Lower leg skin (tissue), 4 donors: Measurements from ENCODE around the gene RAPGEF1. TPM values are rescaled to one million over a fixed set of nuclear protein-coding genes. Genes with fewer than 3 reads are reported as not detected.
A peak's percentile ranks its signal among the peaks of the same experiment; 100 is the strongest.

Experiments used
- DNase-seq, 2 donors: peaks; one replicate each; pipeline ENCODE4 v3.0.0-alpha.2; 2019; ENCODE audit warnings: low spot score in 2 of 2
- H3K4me3 ChIP-seq: fragments of 200-600 bp; sonication (generic); 2 replicates; pipeline ENCODE4 v1.5.1; 2017; ENCODE audit warnings: mild to moderate bottlenecking, low read depth; ENCODE audit not compliant: poor library complexity, severe bottlenecking
- POLR2A ChIP-seq, 2 donors: fragments of 450-650 bp; IDR thresholded peaks; one replicate each; pipeline ENCODE4 v1.6.1; 2016 to 2017; ENCODE audit warnings: antibody characterized with exemption in 2 of 2, mild to moderate bottlenecking in 1 of 2, moderate library complexity in 1 of 2
- WGBS, 2 donors: methylation state at CpG; one replicate each; pipeline ENCODE4 v1.1.5; 2018; 5-methylcytosine and 5-hydroxymethylcytosine counted together
- intact Hi-C: fragments of 100-400 bp; cut with DNase I; formaldehyde crosslinking; loops from one replicate; pipeline ENCODE4 v1.15.0; 2023; ENCODE audit warnings: low total_unique reads
- total RNA-seq, 4 donors: library from RNA; depleted of rRNA; stranded (reverse); fragments of >200 nt; gene quantifications; one replicate each; pipeline ENCODE4 v1.1.0, GENCODE V29; 2016
- TF ChIP-seq, protein P1 (sequence below), 3 donors: fragments of 450-650 bp; IDR thresholded peaks; one replicate each; pipeline ENCODE4 v1.5.1; 2016; ENCODE audit warnings: antibody characterized with exemption in 3 of 3, mild to moderate bottlenecking in 3 of 3, moderate library complexity in 2 of 3

The RAPGEF1 gene
- total RNA-seq, 4 donors from 2014 or later = 18.0 to 70.8 (median 43.5) TPM

GRCh38 chr9:131732061-131732526, 7.8 kb downstream of the RAPGEF1 start:
- DNase-seq = peak in 1 of 2 donors; percentile 76
- TF ChIP-seq POLR2A (IDR thresholded peaks at IDR 0.05) = no peak
- TF ChIP-seq, protein P1, sequence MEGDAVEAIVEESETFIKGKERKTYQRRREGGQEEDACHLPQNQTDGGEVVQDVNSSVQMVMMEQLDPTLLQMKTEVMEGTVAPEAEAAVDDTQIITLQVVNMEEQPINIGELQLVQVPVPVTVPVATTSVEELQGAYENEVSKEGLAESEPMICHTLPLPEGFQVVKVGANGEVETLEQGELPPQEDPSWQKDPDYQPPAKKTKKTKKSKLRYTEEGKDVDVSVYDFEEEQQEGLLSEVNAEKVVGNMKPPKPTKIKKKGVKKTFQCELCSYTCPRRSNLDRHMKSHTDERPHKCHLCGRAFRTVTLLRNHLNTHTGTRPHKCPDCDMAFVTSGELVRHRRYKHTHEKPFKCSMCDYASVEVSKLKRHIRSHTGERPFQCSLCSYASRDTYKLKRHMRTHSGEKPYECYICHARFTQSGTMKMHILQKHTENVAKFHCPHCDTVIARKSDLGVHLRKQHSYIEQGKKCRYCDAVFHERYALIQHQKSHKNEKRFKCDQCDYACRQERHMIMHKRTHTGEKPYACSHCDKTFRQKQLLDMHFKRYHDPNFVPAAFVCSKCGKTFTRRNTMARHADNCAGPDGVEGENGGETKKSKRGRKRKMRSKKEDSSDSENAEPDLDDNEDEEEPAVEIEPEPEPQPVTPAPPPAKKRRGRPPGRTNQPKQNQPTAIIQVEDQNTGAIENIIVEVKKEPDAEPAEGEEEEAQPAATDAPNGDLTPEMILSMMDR (IDR thresholded peaks at IDR 0.05) = no peak
- no peak overlapping the region for H3K4me3 ChIP-seq
- intact Hi-C loops = no loop called here
- WGBS, 2 donors = 50 to 60% methylated on average over 8 of the region's 8 CpGs

GRCh38 chr9:131731644-131732043, 8.2 kb downstream of the RAPGEF1 start:
- H3K4me3 ChIP-seq = no peak overlapping the region
- TF ChIP-seq POLR2A (IDR thresholded peaks at IDR 0.05) = no peak
- TF ChIP-seq, protein P1 (IDR thresholded peaks at IDR 0.05) = no peak
- DNase-seq = no peak
- intact Hi-C loops = no loop called here
- WGBS, 2 donors = 50 to 52% methylated on average over 5 of the region's 5 CpGs

DNA sequence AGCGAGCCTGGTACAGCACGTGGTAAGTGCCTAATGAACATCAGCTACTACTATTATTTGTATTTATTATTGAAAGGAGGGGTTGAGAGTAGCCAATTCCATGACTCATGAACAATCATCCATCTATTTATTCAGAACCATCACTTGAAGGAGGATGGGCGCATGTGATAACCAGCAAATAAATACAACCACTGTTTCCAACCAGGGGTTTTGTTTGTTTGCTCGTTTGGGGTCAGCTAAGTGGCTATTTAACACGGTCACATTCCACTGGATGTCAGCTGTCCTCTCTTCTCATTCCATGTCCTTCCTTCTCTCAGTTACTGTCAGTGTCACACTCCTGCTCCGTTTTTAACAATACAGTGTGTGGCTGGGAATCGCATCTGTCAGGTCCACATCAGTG, 8.6 kb downstream of the RAPGEF1 start:
- WGBS, 2 donors = 53 to 55% methylated on average over 7 of the region's 7 CpGs
- no peak overlapping the region for H3K4me3 ChIP-seq
- intact Hi-C loops = no loop called here
- DNase-seq = no peak
- TF ChIP-seq, protein P1 (IDR thresholded peaks at IDR 0.05) = no peak
- no peak for TF ChIP-seq POLR2A (IDR thresholded peaks at IDR 0.05)

GRCh38 chr9:131728961-131729360, 10.9 kb downstream of the RAPGEF1 start:
- H3K4me3 ChIP-seq = no peak overlapping the region
- no peak for DNase-seq
- WGBS, 2 donors = 26 to 28% methylated on average over 3 of the region's 3 CpGs
- TF ChIP-seq POLR2A (IDR thresholded peaks at IDR 0.05) = no peak
- TF ChIP-seq, protein P1 (IDR thresholded peaks at IDR 0.05) = no peak
- intact Hi-C loops = no loop called here

GRCh38 chr9:131728546-131728910, 11.3 kb downstream of the RAPGEF1 start:
- 53 to 60% methylated on average over 4 of the region's 4 CpGs for WGBS, 2 donors

More at GRCh38 chr9:131728546-131728910, 11.3 kb downstream of the RAPGEF1 start:
- TF ChIP-seq POLR2A (IDR thresholded peaks at IDR 0.05) = no peak
- TF ChIP-seq, protein P1 (IDR thresholded peaks at IDR 0.05) = no peak
- no peak for DNase-seq
- H3K4me3 ChIP-seq = no peak overlapping the region
- intact Hi-C loops = no loop called here
